ENCODE measurements around the gene RLBP1. TPM values are rescaled to one million over a fixed set of nuclear protein-coding genes. Genes with fewer than 3 reads are reported as not detected.

The RLBP1 gene
- total RNA-seq, 1 experiment from 2014 or later, result not detected

- TF ChIP-seq, protein P1, sequence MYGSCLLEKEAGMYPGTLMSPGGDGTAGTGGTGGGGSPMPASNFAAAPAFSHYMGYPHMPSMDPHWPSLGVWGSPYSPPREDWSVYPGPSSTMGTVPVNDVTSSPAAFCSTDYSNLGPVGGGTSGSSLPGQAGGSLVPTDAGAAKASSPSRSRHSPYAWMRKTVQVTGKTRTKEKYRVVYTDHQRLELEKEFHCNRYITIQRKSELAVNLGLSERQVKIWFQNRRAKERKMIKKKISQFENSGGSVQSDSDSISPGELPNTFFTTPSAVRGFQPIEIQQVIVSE (CRISPR knock-in tag; IDR thresholded peaks at IDR 0.05; ENCODE audit: borderline replicate concordance), result no peak
- TF ChIP-seq CREB1 (CRISPR knock-in tag; IDR thresholded peaks at IDR 0.05) (0 out of 2 replicates have a peak, but pooled peaks have one; percentile 64), ATF3 (CRISPR knock-in tag; conservative IDR thresholded peaks at IDR 0.05) (no peak), KAT7 (CRISPR knock-in tag; IDR thresholded peaks at IDR 0.05; ENCODE audit: borderline replicate concordance) (0 out of 2 replicates have a peak, but pooled peaks have one; percentile 65), SOX15 (CRISPR knock-in tag; IDR thresholded peaks at IDR 0.05) (no peak), TP53 (CRISPR knock-in tag; IDR thresholded peaks at IDR 0.05) (no peak), ZNF138 (CRISPR knock-in tag; conservative IDR thresholded peaks at IDR 0.05) (no peak), GABPB1 (CRISPR knock-in tag; IDR thresholded peaks at IDR 0.05) (peak; percentile 61; the same call in 1 of the 2 replicates), FOXK1 (CRISPR knock-in tag; IDR thresholded peaks at IDR 0.05) (peak; percentile 93; the same call in 1 of the 2 replicates), SP1 (CRISPR knock-in tag; conservative IDR thresholded peaks at IDR 0.05) (peak; percentile 85), SMAD3 (CRISPR knock-in tag; IDR thresholded peaks at IDR 0.05; ENCODE audit: borderline replicate concordance) (peak; percentile 89; the same call in 1 of the 2 replicates), TEAD1 (CRISPR knock-in tag; IDR thresholded peaks at IDR 0.05) (peak; percentile 79), RELA (CRISPR knock-in tag; IDR thresholded peaks at IDR 0.05; ENCODE audit: borderline replicate concordance) (peak; percentile 69; the same call in 1 of the 2 replicates), OVOL2 (CRISPR knock-in tag; IDR thresholded peaks at IDR 0.05; ENCODE audit: borderline replicate concordance) (no peak), SMAD4 (CRISPR knock-in tag; IDR thresholded peaks at IDR 0.05) (peak; percentile 11; the same call in 1 of the 2 replicates), ELF4 (CRISPR knock-in tag; IDR thresholded peaks at IDR 0.05; ENCODE audit: low read depth) (no peak), E2F5 (CRISPR knock-in tag; IDR thresholded peaks at IDR 0.05) (peak; percentile 41; the same call in 1 of the 2 replicates), ZNF512 (CRISPR knock-in tag; IDR thresholded peaks at IDR 0.05; ENCODE audit: borderline replicate concordance) (no peak), STAT6 (CRISPR knock-in tag; conservative IDR thresholded peaks at IDR 0.05; ENCODE audit: low read depth) (no peak), NR3C1 (CRISPR knock-in tag; conservative IDR thresholded peaks at IDR 0.05; ENCODE audit: low read depth) (no peak), ZNF219 (CRISPR knock-in tag; IDR thresholded peaks at IDR 0.05; ENCODE audit: borderline replicate concordance) (no peak)
- TF ChIP-seq, protein P2, sequence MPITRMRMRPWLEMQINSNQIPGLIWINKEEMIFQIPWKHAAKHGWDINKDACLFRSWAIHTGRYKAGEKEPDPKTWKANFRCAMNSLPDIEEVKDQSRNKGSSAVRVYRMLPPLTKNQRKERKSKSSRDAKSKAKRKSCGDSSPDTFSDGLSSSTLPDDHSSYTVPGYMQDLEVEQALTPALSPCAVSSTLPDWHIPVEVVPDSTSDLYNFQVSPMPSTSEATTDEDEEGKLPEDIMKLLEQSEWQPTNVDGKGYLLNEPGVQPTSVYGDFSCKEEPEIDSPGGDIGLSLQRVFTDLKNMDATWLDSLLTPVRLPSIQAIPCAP (CRISPR knock-in tag; IDR thresholded peaks at IDR 0.05), result no peak
- TF ChIP-seq, protein P3, sequence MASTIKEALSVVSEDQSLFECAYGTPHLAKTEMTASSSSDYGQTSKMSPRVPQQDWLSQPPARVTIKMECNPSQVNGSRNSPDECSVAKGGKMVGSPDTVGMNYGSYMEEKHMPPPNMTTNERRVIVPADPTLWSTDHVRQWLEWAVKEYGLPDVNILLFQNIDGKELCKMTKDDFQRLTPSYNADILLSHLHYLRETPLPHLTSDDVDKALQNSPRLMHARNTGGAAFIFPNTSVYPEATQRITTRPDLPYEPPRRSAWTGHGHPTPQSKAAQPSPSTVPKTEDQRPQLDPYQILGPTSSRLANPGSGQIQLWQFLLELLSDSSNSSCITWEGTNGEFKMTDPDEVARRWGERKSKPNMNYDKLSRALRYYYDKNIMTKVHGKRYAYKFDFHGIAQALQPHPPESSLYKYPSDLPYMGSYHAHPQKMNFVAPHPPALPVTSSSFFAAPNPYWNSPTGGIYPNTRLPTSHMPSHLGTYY (CRISPR knock-in tag; IDR thresholded peaks at IDR 0.05), result no peak
- TF ChIP-seq, protein P4, sequence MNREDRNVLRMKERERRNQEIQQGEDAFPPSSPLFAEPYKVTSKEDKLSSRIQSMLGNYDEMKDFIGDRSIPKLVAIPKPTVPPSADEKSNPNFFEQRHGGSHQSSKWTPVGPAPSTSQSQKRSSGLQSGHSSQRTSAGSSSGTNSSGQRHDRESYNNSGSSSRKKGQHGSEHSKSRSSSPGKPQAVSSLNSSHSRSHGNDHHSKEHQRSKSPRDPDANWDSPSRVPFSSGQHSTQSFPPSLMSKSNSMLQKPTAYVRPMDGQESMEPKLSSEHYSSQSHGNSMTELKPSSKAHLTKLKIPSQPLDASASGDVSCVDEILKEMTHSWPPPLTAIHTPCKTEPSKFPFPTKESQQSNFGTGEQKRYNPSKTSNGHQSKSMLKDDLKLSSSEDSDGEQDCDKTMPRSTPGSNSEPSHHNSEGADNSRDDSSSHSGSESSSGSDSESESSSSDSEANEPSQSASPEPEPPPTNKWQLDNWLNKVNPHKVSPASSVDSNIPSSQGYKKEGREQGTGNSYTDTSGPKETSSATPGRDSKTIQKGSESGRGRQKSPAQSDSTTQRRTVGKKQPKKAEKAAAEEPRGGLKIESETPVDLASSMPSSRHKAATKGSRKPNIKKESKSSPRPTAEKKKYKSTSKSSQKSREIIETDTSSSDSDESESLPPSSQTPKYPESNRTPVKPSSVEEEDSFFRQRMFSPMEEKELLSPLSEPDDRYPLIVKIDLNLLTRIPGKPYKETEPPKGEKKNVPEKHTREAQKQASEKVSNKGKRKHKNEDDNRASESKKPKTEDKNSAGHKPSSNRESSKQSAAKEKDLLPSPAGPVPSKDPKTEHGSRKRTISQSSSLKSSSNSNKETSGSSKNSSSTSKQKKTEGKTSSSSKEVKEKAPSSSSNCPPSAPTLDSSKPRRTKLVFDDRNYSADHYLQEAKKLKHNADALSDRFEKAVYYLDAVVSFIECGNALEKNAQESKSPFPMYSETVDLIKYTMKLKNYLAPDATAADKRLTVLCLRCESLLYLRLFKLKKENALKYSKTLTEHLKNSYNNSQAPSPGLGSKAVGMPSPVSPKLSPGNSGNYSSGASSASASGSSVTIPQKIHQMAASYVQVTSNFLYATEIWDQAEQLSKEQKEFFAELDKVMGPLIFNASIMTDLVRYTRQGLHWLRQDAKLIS (CRISPR knock-in tag; IDR thresholded peaks at IDR 0.05; ENCODE audit: borderline replicate concordance), result no peak
- TF ChIP-seq, protein P5, sequence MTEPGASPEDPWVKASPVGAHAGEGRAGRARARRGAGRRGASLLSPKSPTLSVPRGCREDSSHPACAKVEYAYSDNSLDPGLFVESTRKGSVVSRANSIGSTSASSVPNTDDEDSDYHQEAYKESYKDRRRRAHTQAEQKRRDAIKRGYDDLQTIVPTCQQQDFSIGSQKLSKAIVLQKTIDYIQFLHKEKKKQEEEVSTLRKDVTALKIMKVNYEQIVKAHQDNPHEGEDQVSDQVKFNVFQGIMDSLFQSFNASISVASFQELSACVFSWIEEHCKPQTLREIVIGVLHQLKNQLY (CRISPR knock-in tag; IDR thresholded peaks at IDR 0.05), result no peak
These were observed 22.6 kb upstream of the RLBP1 start, which contains the start of gene FANCI (continued) for GRCh38 chr15:89243691-89244573.
